Measurements from ENCODE around the gene CIAPIN1.

The CIAPIN1 gene

GRCh38 chr16:57475711-57476339 lies 28.6 kb upstream of the CIAPIN1 start:
- peak; percentile 32 for DNase-seq (ENCODE audit: low read depth)
- peak; percentile 43 for TF ChIP-seq CTCF (IDR thresholded peaks at IDR 0.05; ENCODE audit: insufficient read depth, low read depth, low read length, missing control alignments)
- H3K4me3 ChIP-seq (ENCODE audit: low read length) = no peak overlapping the region

- no peak for DNase-seq (ENCODE audit: low read depth)
- no peak for TF ChIP-seq CTCF (IDR thresholded peaks at IDR 0.05; ENCODE audit: insufficient read depth, low read depth, low read length, missing control alignments)
- no peak overlapping the region for H3K4me3 ChIP-seq (ENCODE audit: low read length)
Observed at GRCh38 chr16:57474671-57475661, 27.8 kb upstream of the CIAPIN1 start.

GRCh38 chr16:57473906-57474305 lies 26.7 kb upstream of the CIAPIN1 start:
- no peak for TF ChIP-seq CTCF (IDR thresholded peaks at IDR 0.05; ENCODE audit: insufficient read depth, low read depth, low read length, missing control alignments)
- H3K4me3 ChIP-seq (ENCODE audit: low read length) = no peak overlapping the region

GRCh38 chr16:57473176-57473840 lies 26.1 kb upstream of the CIAPIN1 start:
- no peak for TF ChIP-seq CTCF (IDR thresholded peaks at IDR 0.05; ENCODE audit: insufficient read depth, low read depth, low read length, missing control alignments)
- H3K4me3 ChIP-seq (ENCODE audit: low read length) = no peak overlapping the region
- no peak for DNase-seq (ENCODE audit: low read depth)

More at GRCh38 chr16:57473906-57474305, 26.7 kb upstream of the CIAPIN1 start:
- no peak for DNase-seq (ENCODE audit: low read depth)

- H3K4me3 ChIP-seq (ENCODE audit: low read length) = no peak overlapping the region
- TF ChIP-seq CTCF (IDR thresholded peaks at IDR 0.05; ENCODE audit: insufficient read depth, low read depth, low read length, missing control alignments) = no peak
- DNase-seq (ENCODE audit: low read depth) = no peak
Observed at GRCh38 chr16:57472665-57473060, 25.5 kb upstream of the CIAPIN1 start.

- DNase-seq (ENCODE audit: low read depth) = no peak
- H3K4me3 ChIP-seq (ENCODE audit: low read length) = no peak overlapping the region
- no peak for TF ChIP-seq CTCF (IDR thresholded peaks at IDR 0.05; ENCODE audit: insufficient read depth, low read depth, low read length, missing control alignments)
Observed at GRCh38 chr16:57471852-57472664, 24.9 kb upstream of the CIAPIN1 start.

All from epithelial cell of esophagus (primary cell).